AG04450 (cell line): ENCODE results near the gene ZFR. TPM values are rescaled to one million over a fixed set of nuclear protein-coding genes. Genes with fewer than 3 reads are reported as not detected.

Source experiments
- CTCF ChIA-PET: fragments of 300-600, 350-600 bp; formaldehyde crosslinking; extraction: SDS; loops from one replicate; lab custom pipeline; 2022; ENCODE audit warnings: antibody characterized with exemption, inconsistent platforms; lab: Charles Lee
- POLR2A ChIA-PET: fragments of 350-600 bp; formaldehyde crosslinking; extraction: SDS; loops from one replicate; lab custom pipeline; 2021; ENCODE audit warnings: antibody characterized with exemption, inconsistent platforms; lab: Yijun Ruan, JAX
- DNase-seq: peaks from one replicate; pipeline ENCODE4 v3.0.0-alpha.2; 2011; ENCODE audit warnings: low read depth, low spot score
- H3K27ac ChIP-seq: one replicate; pipeline ENCODE4 v1.5.1; 2012; ENCODE audit warnings: low read depth, low read length, control low read depth
- H3K27me3 ChIP-seq: one replicate; pipeline ENCODE4 v1.6.0; 2012; ENCODE audit warnings: low read length; ENCODE audit not compliant: control insufficient read depth, insufficient read depth
- H3K4me3 ChIP-seq: 2 replicates; pipeline ENCODE4 v1.5.1; 2011; ENCODE audit warnings: mild to moderate bottlenecking, low read depth, low read length, control low read depth
- H3K9me3 ChIP-seq: 2 replicates; pipeline ENCODE4 v1.5.1; 2012; ENCODE audit warnings: low read length; ENCODE audit not compliant: control insufficient read depth, insufficient read depth
- polyA plus RNA-seq: library from polyadenylated mRNA; depleted of rRNA; stranded (reverse); fragments of >200 nt; gene quantifications from 2 replicates; pipeline ENCODE4 v1.2.3, GENCODE V29; 2011
- TF ChIP-seq, protein P1 (sequence below): IDR thresholded peaks from 2 replicates; pipeline ENCODE4 v1.5.1; 2011; ENCODE audit warnings: low read depth, low read length, control low read depth, inconsistent platforms

ZFR gene
- polyA plus RNA-seq, 1 experiment = 72.9 TPM

DNA sequence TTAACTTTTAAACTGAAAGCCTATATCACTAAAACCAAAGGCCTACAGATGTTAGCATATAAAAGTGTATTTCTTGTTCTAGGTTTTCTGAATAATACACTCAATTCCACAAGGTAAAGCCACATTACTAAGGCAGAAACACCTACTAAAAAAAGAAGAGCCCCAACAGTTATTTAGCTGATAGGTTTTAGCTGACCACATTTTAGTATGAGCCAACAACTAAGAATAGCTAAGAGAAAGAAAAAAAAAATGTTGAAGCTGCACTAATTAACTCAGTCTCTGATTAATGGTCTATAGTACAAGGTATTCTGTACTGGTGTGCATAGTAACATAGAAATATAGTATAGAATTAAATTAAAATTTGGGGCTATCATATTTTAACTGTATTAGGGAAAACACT lies 23.5 kb downstream of the ZFR start:
- ChIA-PET POLR2A (interaction anchor here (0.7 to 0.8 kb wide), 2 partner anchors 15 to 281 kb away, joined by 3 read pairs; no protein-coding TSS in a partner anchor), CTCF (interaction anchor here (1.8 kb wide), 2 partner anchors 169 to 191 kb away, joined by 4 to 21 read pairs; no protein-coding TSS in a partner anchor)
- H3K27ac ChIP-seq = no peak overlapping the region

DNA sequence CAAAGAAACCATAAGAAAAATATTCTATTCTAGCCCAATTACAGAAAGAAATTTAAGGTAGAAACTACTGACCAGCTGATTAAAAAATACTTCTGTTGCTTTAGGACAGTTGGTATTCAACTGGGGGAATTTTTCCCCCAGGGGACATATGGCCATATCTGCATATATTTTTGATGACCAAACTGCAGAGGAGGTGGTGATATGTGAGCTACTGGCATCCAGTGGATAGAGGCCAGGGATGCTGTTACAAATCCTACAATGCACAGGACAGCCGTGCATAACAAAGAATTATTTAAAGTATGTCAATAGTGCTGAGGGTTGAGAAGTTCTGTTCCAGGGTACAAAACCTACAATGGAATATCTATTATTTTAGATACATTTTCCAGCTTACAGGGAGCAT lies 24.0 kb downstream of the ZFR start:
- Histone ChIP-seq H3K4me3 (no peak overlapping the region), H3K9me3 (no peaks in the 10 kb centered on the region), H3K27ac (no peak overlapping the region), H3K27me3 (no peaks in the 10 kb centered on the region)
- POLR2A ChIA-PET = interaction anchor here (0.7 to 0.8 kb wide), 2 partner anchors 14 to 281 kb away, joined by 3 read pairs; no protein-coding TSS in a partner anchor
- no peak for DNase-seq
- CTCF ChIA-PET = interaction anchor here (1.3 to 1.8 kb wide), 3 partner anchors 69 to 192 kb away, joined by 3 to 21 read pairs (median 4); no protein-coding TSS in a partner anchor
- TF ChIP-seq, protein P1, sequence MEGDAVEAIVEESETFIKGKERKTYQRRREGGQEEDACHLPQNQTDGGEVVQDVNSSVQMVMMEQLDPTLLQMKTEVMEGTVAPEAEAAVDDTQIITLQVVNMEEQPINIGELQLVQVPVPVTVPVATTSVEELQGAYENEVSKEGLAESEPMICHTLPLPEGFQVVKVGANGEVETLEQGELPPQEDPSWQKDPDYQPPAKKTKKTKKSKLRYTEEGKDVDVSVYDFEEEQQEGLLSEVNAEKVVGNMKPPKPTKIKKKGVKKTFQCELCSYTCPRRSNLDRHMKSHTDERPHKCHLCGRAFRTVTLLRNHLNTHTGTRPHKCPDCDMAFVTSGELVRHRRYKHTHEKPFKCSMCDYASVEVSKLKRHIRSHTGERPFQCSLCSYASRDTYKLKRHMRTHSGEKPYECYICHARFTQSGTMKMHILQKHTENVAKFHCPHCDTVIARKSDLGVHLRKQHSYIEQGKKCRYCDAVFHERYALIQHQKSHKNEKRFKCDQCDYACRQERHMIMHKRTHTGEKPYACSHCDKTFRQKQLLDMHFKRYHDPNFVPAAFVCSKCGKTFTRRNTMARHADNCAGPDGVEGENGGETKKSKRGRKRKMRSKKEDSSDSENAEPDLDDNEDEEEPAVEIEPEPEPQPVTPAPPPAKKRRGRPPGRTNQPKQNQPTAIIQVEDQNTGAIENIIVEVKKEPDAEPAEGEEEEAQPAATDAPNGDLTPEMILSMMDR = no peak

More for the DNA sequence above, 23.5 kb downstream of the ZFR start:
- Histone ChIP-seq H3K9me3 (no peaks in the 10 kb centered on the region), H3K27me3 (no peaks in the 10 kb centered on the region), H3K4me3 (no peak overlapping the region)
- TF ChIP-seq, protein P1 = no peak
- DNase-seq = no peak

DNA sequence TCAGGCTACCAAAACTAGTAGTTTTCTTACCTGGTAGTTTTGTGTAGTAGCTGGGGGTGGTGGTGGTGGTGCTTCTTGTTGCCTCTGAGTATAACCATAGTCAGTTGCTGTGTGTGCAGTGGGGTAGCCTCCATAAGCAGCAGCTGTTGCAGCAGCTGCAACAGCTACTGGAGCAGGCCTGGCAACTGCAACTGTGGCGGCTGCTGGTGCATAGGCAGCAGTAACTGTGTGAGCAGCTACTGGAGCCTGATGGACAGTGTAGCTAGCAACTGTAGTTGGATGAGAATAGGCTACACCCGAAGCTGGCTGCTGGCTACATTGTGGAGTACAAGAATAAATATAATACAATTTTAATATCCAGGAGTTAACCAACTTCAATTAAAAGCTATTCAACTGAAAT lies 24.7 kb downstream of the ZFR start:
- H3K4me3 ChIP-seq = no peak overlapping the region
- no peaks in the 10 kb centered on the region for H3K27me3 ChIP-seq
- no peak overlapping the region for H3K27ac ChIP-seq
- POLR2A ChIA-PET = no interaction called here
- TF ChIP-seq, protein P1 = no peak
- CTCF ChIA-PET = interaction anchor here (1.3 to 1.8 kb wide), 3 partner anchors 70 to 193 kb away, joined by 3 to 21 read pairs (median 4); no protein-coding TSS in a partner anchor
- DNase-seq = no peak
- H3K9me3 ChIP-seq = no peaks in the 10 kb centered on the region

DNA sequence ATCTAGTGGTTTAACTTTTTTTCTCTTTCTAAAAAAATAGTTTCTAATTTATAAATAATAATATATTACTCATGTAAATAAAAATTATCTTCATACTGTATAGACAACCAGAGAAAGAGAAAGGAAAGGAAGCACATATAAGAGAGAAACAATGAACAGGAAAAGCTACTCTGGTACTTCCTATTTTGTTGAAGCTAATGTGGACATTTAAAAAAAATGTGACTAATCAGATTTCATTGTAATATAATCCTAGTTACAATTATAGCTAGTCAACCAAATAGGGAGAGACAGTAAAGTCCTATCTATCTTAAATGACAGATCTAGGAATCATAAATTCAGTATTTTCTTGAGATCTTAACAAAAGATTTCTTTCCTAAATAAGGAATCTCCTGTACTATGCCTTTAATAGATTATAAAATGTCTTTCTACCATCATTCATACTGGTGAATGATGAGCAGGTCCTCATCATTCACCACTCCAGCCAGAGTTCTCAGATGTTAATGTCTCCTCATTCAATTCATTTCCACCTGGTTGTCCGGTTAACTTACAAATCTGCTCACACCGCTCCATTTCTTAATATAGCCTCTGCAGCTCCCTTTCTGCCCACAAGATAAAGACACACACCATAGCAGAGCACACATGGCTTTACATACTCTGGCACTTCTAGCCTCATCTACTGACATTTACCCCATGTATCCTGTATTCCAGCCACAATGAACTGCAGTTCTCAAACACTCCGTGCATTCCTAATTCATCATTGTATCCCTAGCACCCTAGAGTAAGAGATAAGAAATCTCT lies 30.9 kb downstream of the ZFR start:
- no peak overlapping the region for H3K4me3 ChIP-seq
- TF ChIP-seq, protein P1 = no peak
- ChIA-PET CTCF (interaction anchor here (1.0 to 1.9 kb wide), 2 partner anchors 16 to 177 kb away, joined by 3 to 4 read pairs; no protein-coding TSS in a partner anchor), POLR2A (no interaction called here)
- no peaks in the 10 kb centered on the region for H3K9me3 ChIP-seq
- H3K27me3 ChIP-seq = no peaks in the 10 kb centered on the region
- no peak for DNase-seq
- H3K27ac ChIP-seq = no peak overlapping the region

DNA sequence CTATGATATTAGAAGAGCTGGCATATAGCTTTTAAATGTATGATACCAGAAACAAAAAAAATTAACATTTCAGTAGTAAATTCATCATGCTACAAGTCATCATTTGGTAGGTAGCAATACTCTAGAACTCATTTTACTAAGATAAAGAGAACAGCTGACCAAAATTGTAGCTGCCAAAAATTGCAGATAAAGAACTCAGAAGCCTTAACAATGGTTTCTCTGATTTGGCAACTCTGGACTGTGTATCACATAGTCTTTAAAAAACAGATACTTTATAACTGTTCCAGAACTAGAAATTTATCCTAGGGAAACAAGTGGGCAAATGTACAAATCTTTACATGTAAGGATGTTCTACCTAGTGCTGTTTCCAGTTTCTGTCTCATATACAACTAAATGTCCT lies 33.9 kb downstream of the ZFR start:
- no peak overlapping the region for H3K4me3 ChIP-seq
- POLR2A ChIA-PET = no interaction called here
- CTCF ChIA-PET = interaction anchor here (0.7 to 2.1 kb wide), 2 partner anchors 178 to 179 kb away, joined by 3 to 12 read pairs; no protein-coding TSS in a partner anchor
- no peaks in the 10 kb centered on the region for H3K9me3 ChIP-seq
- TF ChIP-seq, protein P1 = no peak
- no peak overlapping the region for H3K27ac ChIP-seq
- no peaks in the 10 kb centered on the region for H3K27me3 ChIP-seq
- no peak for DNase-seq
